Measurements from ENCODE around the gene AMIGO1.

AMIGO1 gene

DNA sequence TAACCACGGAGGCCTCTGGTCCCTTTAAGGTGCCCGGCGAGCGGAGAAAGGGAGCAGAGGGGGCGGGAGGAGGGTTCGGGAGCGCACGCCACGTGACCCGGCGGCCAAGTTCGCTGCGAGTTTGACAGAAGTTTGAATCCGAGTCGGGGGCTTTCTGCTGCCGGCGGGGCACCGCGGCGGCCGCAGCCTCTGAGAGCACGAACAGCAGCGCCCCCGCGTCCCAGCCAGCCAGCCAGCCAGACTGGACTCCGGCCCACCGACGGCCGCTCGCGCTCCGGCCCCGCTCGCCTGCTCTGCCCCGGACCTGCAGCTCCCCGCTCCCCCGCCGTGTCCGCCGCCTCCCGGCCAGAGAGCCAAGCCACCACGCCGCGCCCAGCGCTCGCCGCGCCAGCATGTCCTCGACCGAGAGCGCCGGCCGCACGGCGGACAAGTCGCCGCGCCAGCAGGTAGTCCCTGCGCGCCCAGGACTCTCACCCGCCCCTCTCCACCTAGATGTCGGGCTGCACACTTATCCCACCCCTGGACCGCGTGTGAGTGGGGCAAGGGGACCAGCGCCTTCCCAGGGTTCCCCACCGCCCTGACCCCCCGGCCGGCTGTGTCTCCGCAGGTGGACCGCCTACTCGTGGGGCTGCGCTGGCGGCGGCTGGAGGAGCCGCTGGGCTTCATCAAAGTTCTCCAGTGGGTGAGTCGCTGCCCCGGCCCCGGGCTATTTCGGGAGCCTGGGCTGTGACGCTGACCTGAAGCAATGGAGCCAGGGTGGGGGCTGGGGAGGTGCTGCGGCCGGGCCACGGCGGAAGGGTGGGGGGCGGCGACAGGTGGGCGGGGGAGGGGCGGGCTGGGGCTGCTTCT, 42.9 kb downstream of the AMIGO1 start, which contains the start of gene SYPL2:
Gene SYPL2 (plus strand): TSS at position 95 of the 849 bp plus-strand sequence. CDS start 298 bp downstream, at position 393.
- TF ChIP-seq, protein P1, sequence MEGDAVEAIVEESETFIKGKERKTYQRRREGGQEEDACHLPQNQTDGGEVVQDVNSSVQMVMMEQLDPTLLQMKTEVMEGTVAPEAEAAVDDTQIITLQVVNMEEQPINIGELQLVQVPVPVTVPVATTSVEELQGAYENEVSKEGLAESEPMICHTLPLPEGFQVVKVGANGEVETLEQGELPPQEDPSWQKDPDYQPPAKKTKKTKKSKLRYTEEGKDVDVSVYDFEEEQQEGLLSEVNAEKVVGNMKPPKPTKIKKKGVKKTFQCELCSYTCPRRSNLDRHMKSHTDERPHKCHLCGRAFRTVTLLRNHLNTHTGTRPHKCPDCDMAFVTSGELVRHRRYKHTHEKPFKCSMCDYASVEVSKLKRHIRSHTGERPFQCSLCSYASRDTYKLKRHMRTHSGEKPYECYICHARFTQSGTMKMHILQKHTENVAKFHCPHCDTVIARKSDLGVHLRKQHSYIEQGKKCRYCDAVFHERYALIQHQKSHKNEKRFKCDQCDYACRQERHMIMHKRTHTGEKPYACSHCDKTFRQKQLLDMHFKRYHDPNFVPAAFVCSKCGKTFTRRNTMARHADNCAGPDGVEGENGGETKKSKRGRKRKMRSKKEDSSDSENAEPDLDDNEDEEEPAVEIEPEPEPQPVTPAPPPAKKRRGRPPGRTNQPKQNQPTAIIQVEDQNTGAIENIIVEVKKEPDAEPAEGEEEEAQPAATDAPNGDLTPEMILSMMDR (IDR thresholded peaks at IDR 0.05; ENCODE audit: insufficient read depth, low read length, poor library complexity, severe bottlenecking): no peak
- Histone ChIP-seq H3K36me3 (ENCODE audit: control insufficient read depth, insufficient read depth, low read length) (no peaks in the 10 kb centered on the region), H3K4me3 (replicated peaks; ENCODE audit: low read depth, low read length) (no peak within 1 kb of the TSS), H3K27me3 (replicated peaks; ENCODE audit: control insufficient read depth, insufficient read depth, low read length) (no peaks in the 10 kb centered on the region; the same call in none of the 2 replicates)
- no peak for DNase-seq (ENCODE audit: extremely low read depth, insufficient read length)

DNA sequence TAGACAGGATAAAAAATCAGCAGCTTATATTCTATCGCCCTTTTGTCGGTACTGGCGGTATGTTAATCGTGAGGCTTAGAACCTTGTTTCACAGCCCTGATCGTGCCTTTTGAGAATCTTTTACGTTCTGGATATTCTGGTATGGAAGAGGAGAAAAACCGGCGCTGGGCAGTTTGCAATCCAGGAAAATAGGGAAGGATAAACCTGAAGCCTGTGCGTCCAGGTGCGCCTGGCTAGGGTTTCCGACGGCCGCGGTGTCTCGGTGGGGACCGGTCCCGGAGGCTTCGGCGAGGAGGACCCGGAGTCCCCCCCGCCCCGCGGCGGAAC, 43.4 kb downstream of the AMIGO1 start:
- TF ChIP-seq, protein P1 (IDR thresholded peaks at IDR 0.05; ENCODE audit: insufficient read depth, low read length, poor library complexity, severe bottlenecking): no peak
- Histone ChIP-seq H3K36me3 (ENCODE audit: control insufficient read depth, insufficient read depth, low read length) (no peaks in the 10 kb centered on the region), H3K4me3 (replicated peaks; ENCODE audit: low read depth, low read length) (no peak overlapping the region), H3K27me3 (replicated peaks; ENCODE audit: control insufficient read depth, insufficient read depth, low read length) (no peaks in the 10 kb centered on the region; the same call in none of the 2 replicates)
- DNase-seq (ENCODE audit: extremely low read depth, insufficient read length): no peak

DNA sequence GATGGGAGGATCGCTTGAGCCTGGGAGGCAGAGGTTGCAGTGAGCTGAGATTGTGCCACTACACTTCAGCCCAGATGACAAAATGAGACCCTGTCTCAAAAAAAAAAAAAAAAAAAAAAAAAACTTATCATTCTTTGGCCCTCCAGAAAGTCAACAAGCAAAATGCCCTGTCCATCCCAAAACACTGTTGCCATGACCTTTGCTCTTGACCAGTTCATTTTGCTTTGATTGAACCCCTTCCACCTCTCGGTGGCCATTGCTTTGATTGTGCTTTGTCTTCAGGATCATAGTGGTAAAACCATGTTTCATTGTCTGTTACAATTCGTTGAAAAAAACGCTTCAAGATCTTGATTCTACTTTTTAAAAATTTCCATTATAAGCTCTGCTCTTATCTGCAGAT, 51.7 kb downstream of the AMIGO1 start:
- H3K27me3 ChIP-seq (replicated peaks; ENCODE audit: control insufficient read depth, insufficient read depth, low read length): no peaks in the 10 kb centered on the region
- no peak for DNase-seq (ENCODE audit: extremely low read depth, insufficient read length)
- H3K4me3 ChIP-seq (replicated peaks; ENCODE audit: low read depth, low read length): no peak overlapping the region
- TF ChIP-seq, protein P1 (IDR thresholded peaks at IDR 0.05; ENCODE audit: insufficient read depth, low read length, poor library complexity, severe bottlenecking): no peak
- no peaks in the 10 kb centered on the region for H3K36me3 ChIP-seq (ENCODE audit: control insufficient read depth, insufficient read depth, low read length)

DNA sequence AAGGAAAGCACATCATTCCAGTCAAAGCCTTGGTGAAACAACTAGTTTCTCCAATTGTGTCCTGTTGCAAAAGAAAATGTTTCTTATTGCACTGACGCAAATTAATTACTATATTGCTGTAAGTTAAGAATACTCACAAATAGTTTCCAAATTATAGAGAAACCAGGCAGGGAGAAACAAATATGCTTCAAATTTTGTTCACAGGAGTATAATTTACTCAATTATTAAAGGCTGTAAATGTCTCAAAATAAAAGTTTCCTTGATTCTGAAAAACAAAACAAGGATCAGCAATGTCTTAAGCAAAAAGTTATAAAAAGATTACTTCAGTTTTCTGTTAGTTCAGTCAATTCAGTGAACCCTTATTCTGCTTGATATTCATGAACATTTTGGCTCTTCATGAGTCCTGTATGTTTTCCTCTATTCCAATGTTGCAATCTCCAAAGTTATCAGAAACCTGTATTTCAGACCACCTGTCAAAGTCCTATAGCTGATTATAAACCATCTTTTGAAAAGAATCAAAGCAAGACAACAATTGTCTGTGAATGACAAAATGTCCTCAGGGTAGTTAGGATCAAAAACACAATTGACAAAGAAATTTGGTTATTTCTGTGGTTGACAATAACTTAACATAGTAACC, 54.9 kb downstream of the AMIGO1 start:
- H3K36me3 ChIP-seq (ENCODE audit: control insufficient read depth, insufficient read depth, low read length): no peaks in the 10 kb centered on the region
- no peak overlapping the region for H3K4me3 ChIP-seq (replicated peaks; ENCODE audit: low read depth, low read length)
- TF ChIP-seq, protein P1 (IDR thresholded peaks at IDR 0.05; ENCODE audit: insufficient read depth, low read length, poor library complexity, severe bottlenecking): no peak
- no peak for DNase-seq (ENCODE audit: extremely low read depth, insufficient read length)
- H3K27me3 ChIP-seq (replicated peaks; ENCODE audit: control insufficient read depth, insufficient read depth, low read length): no peaks in the 10 kb centered on the region
